Measurements from ENCODE around the gene EFCAB7.
"Not testable (repeated sequence)": the region's sequence is repeated elsewhere in the genome, so short reads cannot be mapped to it uniquely, and the experiment has no call there.

DNA sequence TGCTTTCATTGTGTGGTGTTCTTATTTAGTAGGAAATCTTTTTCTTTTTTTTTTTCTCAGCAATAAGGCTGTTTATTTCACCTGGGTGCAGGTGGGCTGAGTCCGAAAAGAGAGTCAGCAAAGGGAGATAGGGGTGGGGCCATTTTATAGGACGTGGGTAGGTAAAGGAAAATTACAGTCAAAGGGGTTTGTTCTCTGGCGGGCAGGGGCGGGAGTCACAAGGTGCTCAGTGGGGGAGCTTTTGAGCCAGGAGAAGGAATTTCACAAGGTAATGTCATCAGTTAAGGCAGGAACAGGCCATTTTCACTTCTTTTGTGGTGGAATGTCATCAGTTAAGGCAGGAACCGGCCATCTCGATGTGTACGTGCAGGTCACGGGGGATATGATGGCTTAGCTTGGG, 49.4 kb downstream of the EFCAB7 start:
- TF ChIP-seq, protein P1, sequence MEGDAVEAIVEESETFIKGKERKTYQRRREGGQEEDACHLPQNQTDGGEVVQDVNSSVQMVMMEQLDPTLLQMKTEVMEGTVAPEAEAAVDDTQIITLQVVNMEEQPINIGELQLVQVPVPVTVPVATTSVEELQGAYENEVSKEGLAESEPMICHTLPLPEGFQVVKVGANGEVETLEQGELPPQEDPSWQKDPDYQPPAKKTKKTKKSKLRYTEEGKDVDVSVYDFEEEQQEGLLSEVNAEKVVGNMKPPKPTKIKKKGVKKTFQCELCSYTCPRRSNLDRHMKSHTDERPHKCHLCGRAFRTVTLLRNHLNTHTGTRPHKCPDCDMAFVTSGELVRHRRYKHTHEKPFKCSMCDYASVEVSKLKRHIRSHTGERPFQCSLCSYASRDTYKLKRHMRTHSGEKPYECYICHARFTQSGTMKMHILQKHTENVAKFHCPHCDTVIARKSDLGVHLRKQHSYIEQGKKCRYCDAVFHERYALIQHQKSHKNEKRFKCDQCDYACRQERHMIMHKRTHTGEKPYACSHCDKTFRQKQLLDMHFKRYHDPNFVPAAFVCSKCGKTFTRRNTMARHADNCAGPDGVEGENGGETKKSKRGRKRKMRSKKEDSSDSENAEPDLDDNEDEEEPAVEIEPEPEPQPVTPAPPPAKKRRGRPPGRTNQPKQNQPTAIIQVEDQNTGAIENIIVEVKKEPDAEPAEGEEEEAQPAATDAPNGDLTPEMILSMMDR (conservative IDR thresholded peaks at IDR 0.05; ENCODE audit: low read depth, low read length) = not testable (repeated sequence)
- TF ChIP-seq CEBPB (IDR thresholded peaks at IDR 0.05; ENCODE audit: low read depth, low read length); MXI1 (IDR thresholded peaks at IDR 0.05; ENCODE audit: borderline replicate concordance, low read depth, low read length); POLR2A (IDR thresholded peaks at IDR 0.05; ENCODE audit: low read depth, low read length); RCOR1 (IDR thresholded peaks at IDR 0.05; ENCODE audit: insufficient replicate concordance, low read length); RAD21 (IDR thresholded peaks at IDR 0.05; ENCODE audit: low read length); RFX5 (IDR thresholded peaks at IDR 0.05; ENCODE audit: low read depth, low read length); NFE2L2 (IDR thresholded peaks at IDR 0.05; ENCODE audit: low read depth, low read length); SMC3 (IDR thresholded peaks at IDR 0.05; ENCODE audit: low read depth, low read length); MAFK (IDR thresholded peaks at IDR 0.05; ENCODE audit: low read depth, low read length); CHD1 (IDR thresholded peaks at IDR 0.05; ENCODE audit: low read depth, low read length): not testable (repeated sequence)
- TF ChIP-seq, protein P2, sequence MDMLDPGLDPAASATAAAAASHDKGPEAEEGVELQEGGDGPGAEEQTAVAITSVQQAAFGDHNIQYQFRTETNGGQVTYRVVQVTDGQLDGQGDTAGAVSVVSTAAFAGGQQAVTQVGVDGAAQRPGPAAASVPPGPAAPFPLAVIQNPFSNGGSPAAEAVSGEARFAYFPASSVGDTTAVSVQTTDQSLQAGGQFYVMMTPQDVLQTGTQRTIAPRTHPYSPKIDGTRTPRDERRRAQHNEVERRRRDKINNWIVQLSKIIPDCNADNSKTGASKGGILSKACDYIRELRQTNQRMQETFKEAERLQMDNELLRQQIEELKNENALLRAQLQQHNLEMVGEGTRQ (IDR thresholded peaks at IDR 0.05; ENCODE audit: low read depth, low read length) = not testable (repeated sequence)

All from IMR-90 (cell line).